ACC112 (cell line): Measurements from ENCODE around the gene ARTN.

Source experiments
- H2AFZ ChIP-seq: fragments of 200-600 bp; sonication (generic); one replicate; pipeline ENCODE4 v1.6.0; 2017; ENCODE audit warnings: antibody characterized with exemption, low read length; ENCODE audit not compliant: unreplicated experiment
- H3K27ac ChIP-seq: fragments of 200-600 bp; sonication (generic); 2 replicates; pipeline ENCODE4 v1.5.1; 2014; ENCODE audit warnings: low read depth, mild to moderate bottlenecking, antibody characterized with exemption, low read length, moderate library complexity
- H3K27me3 ChIP-seq: fragments of 200-600 bp; sonication (generic); 2 replicates; pipeline ENCODE4 v1.6.1; 2014; ENCODE audit warnings: mild to moderate bottlenecking, antibody characterized with exemption, low read length, moderate library complexity, mixed read lengths; ENCODE audit not compliant: insufficient read depth
- H3K36me3 ChIP-seq: fragments of 200-600 bp; sonication (generic); 2 replicates; pipeline ENCODE4 v1.6.1; 2016; ENCODE audit warnings: mild to moderate bottlenecking, antibody characterized with exemption, low read length, moderate library complexity, mixed read lengths; ENCODE audit not compliant: insufficient read depth
- H3K4me1 ChIP-seq: fragments of 200-600 bp; sonication (generic); one replicate; pipeline ENCODE4 v1.6.1; 2016; ENCODE audit warnings: low read length, mixed read lengths; ENCODE audit not compliant: insufficient read depth, unreplicated experiment, control insufficient read depth
- H3K4me3 ChIP-seq: fragments of 200-600 bp; sonication (generic); 2 replicates; pipeline ENCODE4 v1.5.1; 2014; ENCODE audit warnings: mild to moderate bottlenecking, low read depth, low read length
- H3K79me2 ChIP-seq: fragments of 200-600 bp; sonication (generic); one replicate; pipeline ENCODE4 v1.6.0; 2016; ENCODE audit warnings: low read length; ENCODE audit not compliant: control insufficient read depth, unreplicated experiment, insufficient read depth

The ARTN gene

GRCh38 chr1:43979261-43979527, 45.6 kb downstream of the ARTN start:
- Histone ChIP-seq H3K27me3 (no peaks in the 10 kb centered on the region), H2AFZ (no peak overlapping the region), H3K4me1 (peaks cover 38% of the 10 kb centered on the region), H3K4me3 (peak overlapping the region; percentile 78), H3K36me3 (peaks cover 11% of the 10 kb centered on the region; the same call in 1 of the 2 replicates), H3K79me2 (peaks cover 64% of the 10 kb centered on the region), H3K27ac (peak overlapping the region; percentile 47; the same call in 1 of the 2 replicates)

GRCh38 chr1:43979528-43980254, 46.1 kb downstream of the ARTN start:
- H3K79me2 ChIP-seq, result peaks cover 64% of the 10 kb centered on the region
- H3K27ac ChIP-seq, result peak overlapping the region; percentile 47
- H3K27me3 ChIP-seq, result no peaks in the 10 kb centered on the region
- peaks cover 38% of the 10 kb centered on the region for H3K4me1 ChIP-seq
- peaks cover 11% of the 10 kb centered on the region; the same call in 1 of the 2 replicates for H3K36me3 ChIP-seq
- peak overlapping the region; percentile 78 for H3K4me3 ChIP-seq
- peak overlapping the region; percentile 22 for H2AFZ ChIP-seq

GRCh38 chr1:43980255-43981134, 46.9 kb downstream of the ARTN start:
- Histone ChIP-seq H3K4me3 (peak overlapping the region; percentile 78), H3K4me1 (peaks cover 38% of the 10 kb centered on the region), H3K36me3 (peaks cover 11% of the 10 kb centered on the region; the same call in 1 of the 2 replicates), H3K27me3 (no peaks in the 10 kb centered on the region), H3K79me2 (peaks cover 57% of the 10 kb centered on the region), H2AFZ (no peak overlapping the region), H3K27ac (peak overlapping the region; percentile 47)

GRCh38 chr1:43981135-43981491, 47.5 kb downstream of the ARTN start:
- no peaks in the 10 kb centered on the region for H3K27me3 ChIP-seq
- peaks cover 34% of the 10 kb centered on the region for H3K4me1 ChIP-seq
- peaks cover 10% of the 10 kb centered on the region; the same call in 1 of the 2 replicates for H3K36me3 ChIP-seq
- no peak overlapping the region for H2AFZ ChIP-seq
- H3K79me2 ChIP-seq, result peaks cover 51% of the 10 kb centered on the region
- H3K4me3 ChIP-seq, result no peak overlapping the region; the same call in 1 of the 2 replicates
- no peak overlapping the region for H3K27ac ChIP-seq

GRCh38 chr1:43981636-43982035, 48.0 kb downstream of the ARTN start:
- Histone ChIP-seq H3K27ac (no peak overlapping the region), H3K4me3 (no peak overlapping the region), H3K27me3 (no peaks in the 10 kb centered on the region), H3K79me2 (peaks cover 46% of the 10 kb centered on the region), H3K36me3 (peaks cover 8% of the 10 kb centered on the region; the same call in 1 of the 2 replicates), H3K4me1 (peaks cover 29% of the 10 kb centered on the region), H2AFZ (no peak overlapping the region)

- Histone ChIP-seq H3K4me3 (no peak overlapping the region), H3K27me3 (no peaks in the 10 kb centered on the region), H3K27ac (no peak overlapping the region), H3K79me2 (peaks cover 39% of the 10 kb centered on the region), H3K4me1 (peaks cover 24% of the 10 kb centered on the region), H2AFZ (no peak overlapping the region), H3K36me3 (peaks cover 8% of the 10 kb centered on the region; the same call in 1 of the 2 replicates)
Observed at GRCh38 chr1:43982241-43982640, 48.6 kb downstream of the ARTN start.

- Histone ChIP-seq H3K36me3 (peaks cover 7% of the 10 kb centered on the region; the same call in 1 of the 2 replicates), H3K79me2 (peaks cover 34% of the 10 kb centered on the region), H3K4me1 (peaks cover 18% of the 10 kb centered on the region), H3K27me3 (no peaks in the 10 kb centered on the region), H2AFZ (no peak overlapping the region), H3K27ac (no peak overlapping the region), H3K4me3 (no peak overlapping the region)
Observed at GRCh38 chr1:43982808-43983207, 49.2 kb downstream of the ARTN start.

GRCh38 chr1:43983253-43983899, 49.8 kb downstream of the ARTN start:
- peaks cover 4% of the 10 kb centered on the region; the same call in 1 of the 2 replicates for H3K36me3 ChIP-seq
- H3K4me1 ChIP-seq, result peaks cover 12% of the 10 kb centered on the region
- H3K27ac ChIP-seq, result no peak overlapping the region
- H2AFZ ChIP-seq, result no peak overlapping the region
- H3K4me3 ChIP-seq, result no peak overlapping the region
- peaks cover 32% of the 10 kb centered on the region for H3K79me2 ChIP-seq
- H3K27me3 ChIP-seq, result no peaks in the 10 kb centered on the region

- Histone ChIP-seq H3K27ac (no peak overlapping the region), H3K36me3 (peaks cover 4% of the 10 kb centered on the region; the same call in 1 of the 2 replicates), H3K4me1 (peaks cover 9% of the 10 kb centered on the region), H3K4me3 (no peak overlapping the region), H2AFZ (no peak overlapping the region), H3K27me3 (no peaks in the 10 kb centered on the region), H3K79me2 (peaks cover 21% of the 10 kb centered on the region)
Observed at GRCh38 chr1:43984855-43985254, 51.3 kb downstream of the ARTN start.

- Histone ChIP-seq H3K4me1 (peaks cover 8% of the 10 kb centered on the region), H3K4me3 (no peak overlapping the region), H3K27ac (no peak overlapping the region), H3K27me3 (no peaks in the 10 kb centered on the region), H3K36me3 (peaks cover 4% of the 10 kb centered on the region; the same call in 1 of the 2 replicates), H2AFZ (no peak overlapping the region), H3K79me2 (peaks cover 9% of the 10 kb centered on the region)
Observed at GRCh38 chr1:43985984-43986595, 52.5 kb downstream of the ARTN start.
